ENCODE data around the gene PRICKLE2. TPM values are rescaled to one million over a fixed set of nuclear protein-coding genes. Genes with fewer than 3 reads are reported as not detected.

PRICKLE2 gene
- total and polyA plus RNA-seq, 2 experiments from 2014 or later, result 8.5 to 30.3 TPM

- Histone ChIP-seq H3K79me2 (peaks cover 5% of the 10 kb centered on the region), H2AFZ (no peak overlapping the region), H3K27ac (no peak overlapping the region), H3K27me3 (no peaks in the 10 kb centered on the region), H3K4me3 (no peak overlapping the region), H3K4me1 (ENCODE audit: insufficient read depth) (peaks cover 8% of the 10 kb centered on the region), H4K20me1 (ENCODE audit: insufficient read depth, poor library complexity, severe bottlenecking) (no peaks in the 10 kb centered on the region), H3K36me3 (replicated peaks; ENCODE audit: insufficient read depth, low read depth) (no peaks in the 10 kb centered on the region), H3K4me2 (no peak overlapping the region), H3K9me3 (ENCODE audit: low read depth) (no peaks in the 10 kb centered on the region), H3K9me2 (replicated peaks; ENCODE audit: insufficient read depth) (no peaks in the 10 kb centered on the region)
- WGBS (ENCODE audit: low lambda C conversion rate, missing lambda C conversion rate), result 90% methylated on average over 3 of the region's 3 CpGs
- TF ChIP-seq CTCF (IDR thresholded peaks at IDR 0.05; ENCODE audit: poor library complexity), result no peak
- no peak for TF ChIP-seq EZH2phosphoT487 (IDR thresholded peaks at IDR 0.05; ENCODE audit: low read depth, severe bottlenecking, unreplicated experiment)
- TF ChIP-seq EZH2 (IDR thresholded peaks at IDR 0.05; ENCODE audit: borderline replicate concordance), result no peak
- no peak for DNase-seq (ENCODE audit: low spot score)
Measured at GRCh38 chr3:64270866-64271260, 45.6 kb upstream of the PRICKLE2 start.

GRCh38 chr3:64270142-64270865 is 45.0 kb upstream of the PRICKLE2 start:
- Histone ChIP-seq H3K4me3 (no peak overlapping the region), H3K9me3 (ENCODE audit: low read depth) (no peaks in the 10 kb centered on the region), H3K4me1 (ENCODE audit: insufficient read depth) (peaks cover 13% of the 10 kb centered on the region), H3K9me2 (replicated peaks; ENCODE audit: insufficient read depth) (no peaks in the 10 kb centered on the region), H3K4me2 (no peak overlapping the region), H2AFZ (no peak overlapping the region), H3K36me3 (replicated peaks; ENCODE audit: insufficient read depth, low read depth) (no peaks in the 10 kb centered on the region), H3K27ac (no peak overlapping the region), H3K27me3 (no peaks in the 10 kb centered on the region), H4K20me1 (ENCODE audit: insufficient read depth, poor library complexity, severe bottlenecking) (no peaks in the 10 kb centered on the region), H3K79me2 (peaks cover 9% of the 10 kb centered on the region)
- DNase-seq (ENCODE audit: low spot score), result no peak
- TF ChIP-seq EZH2phosphoT487 (IDR thresholded peaks at IDR 0.05; ENCODE audit: low read depth, severe bottlenecking, unreplicated experiment) (no peak), CTCF (IDR thresholded peaks at IDR 0.05; ENCODE audit: poor library complexity) (no peak), EZH2 (IDR thresholded peaks at IDR 0.05; ENCODE audit: borderline replicate concordance) (no peak)
- 97% methylated on average over 2 of the region's 2 CpGs for WGBS (ENCODE audit: low lambda C conversion rate, missing lambda C conversion rate)

- Histone ChIP-seq H3K27ac (no peak overlapping the region), H3K4me2 (no peak overlapping the region), H3K36me3 (replicated peaks; ENCODE audit: insufficient read depth, low read depth) (no peaks in the 10 kb centered on the region), H3K9me3 (ENCODE audit: low read depth) (no peaks in the 10 kb centered on the region), H3K4me3 (no peak overlapping the region), H3K27me3 (no peaks in the 10 kb centered on the region), H2AFZ (no peak overlapping the region), H3K9me2 (replicated peaks; ENCODE audit: insufficient read depth) (no peaks in the 10 kb centered on the region), H4K20me1 (ENCODE audit: insufficient read depth, poor library complexity, severe bottlenecking) (no peaks in the 10 kb centered on the region), H3K4me1 (ENCODE audit: insufficient read depth) (peaks cover 26% of the 10 kb centered on the region), H3K79me2 (peaks cover 23% of the 10 kb centered on the region)
- no peak for TF ChIP-seq EZH2 (IDR thresholded peaks at IDR 0.05; ENCODE audit: borderline replicate concordance)
- TF ChIP-seq CTCF (IDR thresholded peaks at IDR 0.05; ENCODE audit: poor library complexity), result no peak
- TF ChIP-seq EZH2phosphoT487 (IDR thresholded peaks at IDR 0.05; ENCODE audit: low read depth, severe bottlenecking, unreplicated experiment), result no peak
- 79% methylated on average over 4 of the region's 4 CpGs for WGBS (ENCODE audit: low lambda C conversion rate, missing lambda C conversion rate)
- DNase-seq (ENCODE audit: low spot score), result no peak
Measured at GRCh38 chr3:64268926-64269325, 43.7 kb upstream of the PRICKLE2 start.

Data from hepatocyte (in vitro differentiated cells).